GM23338 (cell line): ENCODE data around the gene TIMP3. TPM values are rescaled to one million over a fixed set of nuclear protein-coding genes. Genes with fewer than 3 reads are reported as not detected.

Experiments used
- CREB1 ChIP-seq: fragments of 250-450 bp; sonication (Bioruptor Pico); IDR thresholded peaks from 2 replicates; pipeline ENCODE4 v1.5.0; 2020; ENCODE audit warnings: low read depth, mild to moderate bottlenecking, moderate library complexity
- ETS1 ChIP-seq: IDR thresholded peaks from 2 replicates; pipeline ENCODE4 v1.6.1; 2016; ENCODE audit warnings: antibody characterized with exemption
- EZH2 ChIP-seq: fragments of 200-600 bp; sonication (generic); IDR thresholded peaks from one replicate; pipeline ENCODE4 v1.8.0; 2017; ENCODE audit warnings: antibody characterized with exemption, mild to moderate bottlenecking, low read depth; ENCODE audit not compliant: unreplicated experiment
- EZH2phosphoT487 ChIP-seq: fragments of 200-600 bp; sonication (generic); IDR thresholded peaks from one replicate; pipeline ENCODE4 v1.8.1; 2018; ENCODE audit warnings: antibody characterized with exemption; ENCODE audit not compliant: unreplicated experiment
- NANOG ChIP-seq: IDR thresholded peaks from 2 replicates; pipeline ENCODE4 v1.6.1; 2016; ENCODE audit warnings: antibody characterized with exemption, borderline replicate concordance
- POLR2AphosphoS5 ChIP-seq: IDR thresholded peaks from 2 replicates; pipeline ENCODE4 v1.6.1; 2016; ENCODE audit warnings: antibody characterized with exemption, low read depth
- STAT1 ChIP-seq: IDR thresholded peaks from one replicate; pipeline ENCODE4 v1.6.1; 2016; ENCODE audit warnings: antibody characterized with exemption; ENCODE audit not compliant: unreplicated experiment
- ZNF114 ChIP-seq: fragments of 250-450 bp; sonication (Bioruptor Pico); IDR thresholded peaks from 2 replicates; pipeline ENCODE4 v1.5.0; 2020; ENCODE audit warnings: mild to moderate bottlenecking, moderate library complexity
- polyA plus RNA-seq: library from polyadenylated mRNA; unstranded; fragments of >200 nt; fragmentation: Nextera tagmentation; extraction: Ambion mirVana; gene quantifications from 2 replicates; pipeline ENCODE4 v1.2.1, GENCODE V29; 2016
- total RNA-seq: library from RNA; depleted of rRNA; stranded (reverse); fragments of >200 nt; shearing (Covaris generic); gene quantifications from 2 replicates; pipeline ENCODE4 v1.2.3, GENCODE V29; 2014
- TF ChIP-seq, protein P1 (sequence below): fragments of 250-450 bp; sonication (Bioruptor Pico); IDR thresholded peaks from 2 replicates; pipeline ENCODE4 v1.5.0; 2020; ENCODE audit warnings: mild to moderate bottlenecking, moderate library complexity
- TF ChIP-seq, protein P2 (sequence below): IDR thresholded peaks from one replicate; pipeline ENCODE4 v1.6.1; 2018; ENCODE audit warnings: antibody characterized with exemption; ENCODE audit not compliant: unreplicated experiment

TIMP3 gene
- total and polyA plus RNA-seq, 2 experiments from 2014 or later: 1.4 to 4.3 TPM

DNA sequence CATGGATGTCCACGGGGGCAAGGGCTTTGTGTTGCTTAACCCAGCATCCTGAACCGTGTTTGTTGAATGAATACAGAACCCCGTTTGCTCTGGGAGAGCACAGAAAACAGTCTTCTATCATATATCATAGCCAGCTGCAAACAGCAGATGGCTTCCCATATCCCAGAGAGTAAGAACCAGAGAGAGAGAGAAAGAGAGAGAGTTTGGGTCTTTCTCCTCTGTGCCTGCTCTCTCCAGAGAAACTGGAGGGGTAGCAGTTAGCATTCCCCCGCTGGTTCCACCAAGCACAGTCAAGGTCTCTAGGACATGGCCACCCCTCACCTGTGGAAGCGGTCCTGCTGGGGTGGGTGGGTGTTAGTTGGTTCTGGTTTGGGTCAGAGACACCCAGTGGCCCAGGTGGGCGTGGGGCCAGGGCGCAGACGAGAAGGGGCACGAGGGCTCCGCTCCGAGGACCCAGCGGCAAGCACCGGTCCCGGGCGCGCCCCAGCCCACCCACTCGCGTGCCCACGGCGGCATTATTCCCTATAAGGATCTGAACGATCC is 440 bp upstream of the TIMP3 start (continued):
- TF ChIP-seq, protein P1, sequence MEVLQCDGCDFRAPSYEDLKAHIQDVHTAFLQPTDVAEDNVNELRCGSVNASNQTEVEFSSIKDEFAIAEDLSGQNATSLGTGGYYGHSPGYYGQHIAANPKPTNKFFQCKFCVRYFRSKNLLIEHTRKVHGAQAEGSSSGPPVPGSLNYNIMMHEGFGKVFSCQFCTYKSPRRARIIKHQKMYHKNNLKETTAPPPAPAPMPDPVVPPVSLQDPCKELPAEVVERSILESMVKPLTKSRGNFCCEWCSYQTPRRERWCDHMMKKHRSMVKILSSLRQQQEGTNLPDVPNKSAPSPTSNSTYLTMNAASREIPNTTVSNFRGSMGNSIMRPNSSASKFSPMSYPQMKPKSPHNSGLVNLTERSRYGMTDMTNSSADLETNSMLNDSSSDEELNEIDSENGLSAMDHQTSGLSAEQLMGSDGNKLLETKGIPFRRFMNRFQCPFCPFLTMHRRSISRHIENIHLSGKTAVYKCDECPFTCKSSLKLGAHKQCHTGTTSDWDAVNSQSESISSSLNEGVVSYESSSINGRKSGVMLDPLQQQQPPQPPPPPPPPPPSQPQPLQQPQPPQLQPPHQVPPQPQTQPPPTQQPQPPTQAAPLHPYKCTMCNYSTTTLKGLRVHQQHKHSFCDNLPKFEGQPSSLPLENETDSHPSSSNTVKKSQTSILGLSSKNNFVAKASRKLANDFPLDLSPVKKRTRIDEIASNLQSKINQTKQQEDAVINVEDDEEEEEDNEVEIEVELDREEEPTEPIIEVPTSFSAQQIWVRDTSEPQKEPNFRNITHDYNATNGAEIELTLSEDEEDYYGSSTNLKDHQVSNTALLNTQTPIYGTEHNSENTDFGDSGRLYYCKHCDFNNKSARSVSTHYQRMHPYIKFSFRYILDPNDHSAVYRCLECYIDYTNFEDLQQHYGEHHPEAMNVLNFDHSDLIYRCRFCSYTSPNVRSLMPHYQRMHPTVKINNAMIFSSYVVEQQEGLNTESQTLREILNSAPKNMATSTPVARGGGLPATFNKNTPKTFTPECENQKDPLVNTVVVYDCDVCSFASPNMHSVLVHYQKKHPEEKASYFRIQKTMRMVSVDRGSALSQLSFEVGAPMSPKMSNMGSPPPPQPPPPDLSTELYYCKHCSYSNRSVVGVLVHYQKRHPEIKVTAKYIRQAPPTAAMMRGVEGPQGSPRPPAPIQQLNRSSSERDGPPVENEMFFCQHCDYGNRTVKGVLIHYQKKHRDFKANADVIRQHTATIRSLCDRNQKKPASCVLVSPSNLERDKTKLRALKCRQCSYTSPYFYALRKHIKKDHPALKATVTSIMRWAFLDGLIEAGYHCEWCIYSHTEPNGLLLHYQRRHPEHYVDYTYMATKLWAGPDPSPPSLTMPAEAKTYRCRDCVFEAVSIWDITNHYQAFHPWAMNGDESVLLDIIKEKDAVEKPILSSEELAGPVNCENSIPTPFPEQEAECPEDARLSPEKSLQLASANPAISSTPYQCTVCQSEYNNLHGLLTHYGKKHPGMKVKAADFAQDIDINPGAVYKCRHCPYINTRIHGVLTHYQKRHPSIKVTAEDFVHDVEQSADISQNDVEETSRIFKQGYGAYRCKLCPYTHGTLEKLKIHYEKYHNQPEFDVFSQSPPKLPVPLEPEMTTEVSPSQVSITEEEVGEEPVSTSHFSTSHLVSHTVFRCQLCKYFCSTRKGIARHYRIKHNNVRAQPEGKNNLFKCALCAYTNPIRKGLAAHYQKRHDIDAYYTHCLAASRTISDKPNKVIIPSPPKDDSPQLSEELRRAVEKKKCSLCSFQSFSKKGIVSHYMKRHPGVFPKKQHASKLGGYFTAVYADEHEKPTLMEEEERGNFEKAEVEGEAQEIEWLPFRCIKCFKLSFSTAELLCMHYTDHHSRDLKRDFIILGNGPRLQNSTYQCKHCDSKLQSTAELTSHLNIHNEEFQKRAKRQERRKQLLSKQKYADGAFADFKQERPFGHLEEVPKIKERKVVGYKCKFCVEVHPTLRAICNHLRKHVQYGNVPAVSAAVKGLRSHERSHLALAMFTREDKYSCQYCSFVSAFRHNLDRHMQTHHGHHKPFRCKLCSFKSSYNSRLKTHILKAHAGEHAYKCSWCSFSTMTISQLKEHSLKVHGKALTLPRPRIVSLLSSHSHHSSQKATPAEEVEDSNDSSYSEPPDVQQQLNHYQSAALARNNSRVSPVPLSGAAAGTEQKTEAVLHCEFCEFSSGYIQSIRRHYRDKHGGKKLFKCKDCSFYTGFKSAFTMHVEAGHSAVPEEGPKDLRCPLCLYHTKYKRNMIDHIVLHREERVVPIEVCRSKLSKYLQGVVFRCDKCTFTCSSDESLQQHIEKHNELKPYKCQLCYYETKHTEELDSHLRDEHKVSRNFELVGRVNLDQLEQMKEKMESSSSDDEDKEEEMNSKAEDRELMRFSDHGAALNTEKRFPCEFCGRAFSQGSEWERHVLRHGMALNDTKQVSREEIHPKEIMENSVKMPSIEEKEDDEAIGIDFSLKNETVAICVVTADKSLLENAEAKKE (CRISPR knock-in tag): no peak
- TF ChIP-seq STAT1 (no peak), ETS1 (no peak), EZH2phosphoT487 (no peak), CREB1 (CRISPR knock-in tag) (no peak), ZNF114 (CRISPR knock-in tag) (no peak), NANOG (no peak), POLR2AphosphoS5 (no peak), EZH2 (no peak)
- TF ChIP-seq, protein P2, sequence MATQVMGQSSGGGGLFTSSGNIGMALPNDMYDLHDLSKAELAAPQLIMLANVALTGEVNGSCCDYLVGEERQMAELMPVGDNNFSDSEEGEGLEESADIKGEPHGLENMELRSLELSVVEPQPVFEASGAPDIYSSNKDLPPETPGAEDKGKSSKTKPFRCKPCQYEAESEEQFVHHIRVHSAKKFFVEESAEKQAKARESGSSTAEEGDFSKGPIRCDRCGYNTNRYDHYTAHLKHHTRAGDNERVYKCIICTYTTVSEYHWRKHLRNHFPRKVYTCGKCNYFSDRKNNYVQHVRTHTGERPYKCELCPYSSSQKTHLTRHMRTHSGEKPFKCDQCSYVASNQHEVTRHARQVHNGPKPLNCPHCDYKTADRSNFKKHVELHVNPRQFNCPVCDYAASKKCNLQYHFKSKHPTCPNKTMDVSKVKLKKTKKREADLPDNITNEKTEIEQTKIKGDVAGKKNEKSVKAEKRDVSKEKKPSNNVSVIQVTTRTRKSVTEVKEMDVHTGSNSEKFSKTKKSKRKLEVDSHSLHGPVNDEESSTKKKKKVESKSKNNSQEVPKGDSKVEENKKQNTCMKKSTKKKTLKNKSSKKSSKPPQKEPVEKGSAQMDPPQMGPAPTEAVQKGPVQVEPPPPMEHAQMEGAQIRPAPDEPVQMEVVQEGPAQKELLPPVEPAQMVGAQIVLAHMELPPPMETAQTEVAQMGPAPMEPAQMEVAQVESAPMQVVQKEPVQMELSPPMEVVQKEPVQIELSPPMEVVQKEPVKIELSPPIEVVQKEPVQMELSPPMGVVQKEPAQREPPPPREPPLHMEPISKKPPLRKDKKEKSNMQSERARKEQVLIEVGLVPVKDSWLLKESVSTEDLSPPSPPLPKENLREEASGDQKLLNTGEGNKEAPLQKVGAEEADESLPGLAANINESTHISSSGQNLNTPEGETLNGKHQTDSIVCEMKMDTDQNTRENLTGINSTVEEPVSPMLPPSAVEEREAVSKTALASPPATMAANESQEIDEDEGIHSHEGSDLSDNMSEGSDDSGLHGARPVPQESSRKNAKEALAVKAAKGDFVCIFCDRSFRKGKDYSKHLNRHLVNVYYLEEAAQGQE: no peak
